Spinal cord (tissue), 10 donors: ENCODE results near the gene DNAJC24. TPM values are rescaled to one million over a fixed set of nuclear protein-coding genes. Genes with fewer than 3 reads are reported as not detected.
"Not testable (repeated sequence)": the region's sequence is repeated elsewhere in the genome, so short reads cannot be mapped to it uniquely, and the experiment has no call there.

Source experiments
- DNase-seq, 6 donors: peaks; one replicate each; pipeline versions ENCODE4 v3.0.0 to v3.0.0-alpha.2; 2013 to 2015; ENCODE audit warnings: low spot score in 6 of 6, low read depth in 4 of 6
- H3K27ac ChIP-seq: one replicate; pipeline ENCODE4 v1.5.1; 2013; ENCODE audit warnings: low read depth, low read length, control low read depth
- H3K27me3 ChIP-seq: one replicate; pipeline ENCODE4 v1.6.1; 2013; ENCODE audit warnings: low read length; ENCODE audit not compliant: control insufficient read depth, insufficient read depth
- H3K36me3 ChIP-seq: one replicate; pipeline ENCODE4 v1.6.1; 2013; ENCODE audit warnings: low read length; ENCODE audit not compliant: control insufficient read depth, insufficient read depth
- H3K4me1 ChIP-seq: one replicate; pipeline ENCODE4 v1.6.1; 2013; ENCODE audit warnings: low read length; ENCODE audit not compliant: control insufficient read depth, insufficient read depth
- H3K4me3 ChIP-seq: one replicate; pipeline ENCODE4 v1.5.1; 2013; ENCODE audit warnings: low read depth, low read length, control low read depth
- H3K9me3 ChIP-seq: one replicate; pipeline ENCODE4 v1.6.1; 2013; ENCODE audit warnings: low read length; ENCODE audit not compliant: control insufficient read depth, insufficient read depth
- WGBS: methylation state at CpG from one replicate; pipeline ENCODE4 v1.1.5; 2013; ENCODE audit warnings: missing lambda C conversion rate; ENCODE audit not compliant: insufficient coverage; 5-methylcytosine and 5-hydroxymethylcytosine counted together
- long read RNA-seq, 4 donors: transcript quantifications; one replicate each; lab custom pipeline, GENCODE V29; 2026
- polyA plus RNA-seq, 2 donors: library from polyadenylated mRNA; unstranded; fragments of 120-200 nt; gene quantifications; one replicate each; pipeline ENCODE4 v1.2.1, GENCODE V29; 2013; ENCODE audit not compliant: insufficient read length in 2 of 2
- total RNA-seq, 2 donors: library from RNA; depleted of rRNA in 1 of 2; stranded (reverse); fragments of 120-200 nt in 1 of 2; fragments of >200 nt in 1 of 2; gene quantifications; one replicate each; pipeline versions ENCODE4 v1.2.3 to v1.2.4, GENCODE V29; 2013 to 2014
- donor health status: healthy.

The DNAJC24 gene
- total RNA-seq: 10 to 100 TPM; 25.0 to 35.1 TPM
- polyA plus RNA-seq: 10 to 100 TPM; 26.0 to 31.6 TPM
- long read RNA-seq, donor 1, transcript DNAJC24-209 (3 exons, 2,745 nt): major isoform, 5 of 149 reads
- long read RNA-seq, donor 1, partial matches to known transcripts: 38 of 149 reads
- long read RNA-seq, donor 1, other reads (novel, unspliced or antisense): 103 of 149 reads
- long read RNA-seq, donor 2, partial matches to known transcripts: 0 of 5 reads
- long read RNA-seq, donor 2, other reads (novel, unspliced or antisense): 0 of 5 reads
- long read RNA-seq, donor 3, partial matches to known transcripts: 0 of 71 reads
- long read RNA-seq, donor 3, other reads (novel, unspliced or antisense): 68 of 71 reads
- long read RNA-seq, donor 4, partial matches to known transcripts: 126 of 349 reads
- long read RNA-seq, donor 4, other reads (novel, unspliced or antisense): 220 of 349 reads

- Histone ChIP-seq H3K4me1 (no peaks in the 10 kb centered on the region), H3K27ac (peak within 1 kb of the TSS; percentile 92), H3K27me3 (no peaks in the 10 kb centered on the region), H3K9me3 (no peaks in the 10 kb centered on the region), H3K36me3 (no peaks in the 10 kb centered on the region), H3K4me3 (peak within 1 kb of the TSS; percentile 86)
- peak; percentile 83 to 99 (median 94) for DNase-seq
- under 1% methylated on average over 44 of the region's 53 CpGs for WGBS
Measured at GRCh38 chr11:31369348-31370329, at the start of gene DNAJC24, which contains the start of gene DCDC1. Gene DNAJC24, plus strand, starts transcription at chr11:31369860. Its CDS starts 889 bp downstream, at chr11:31370749. Gene DCDC1, minus strand, starts transcription at chr11:31369739. Its CDS starts 41,459 bp downstream, at chr11:31328280.

- WGBS: 100% methylated on average over 8 of the region's 15 CpGs
- not testable (repeated sequence) for H3K4me1 ChIP-seq, H3K4me3 ChIP-seq, H3K9me3 ChIP-seq, H3K27me3 ChIP-seq, H3K36me3 ChIP-seq, H3K27ac ChIP-seq, DNase-seq
Measured at GRCh38 chr11:31321494-31321893, 48.2 kb upstream of the DNAJC24 start.

- DNase-seq: no peak
- Histone ChIP-seq H3K27ac (no peak overlapping the region), H3K9me3 (no peaks in the 10 kb centered on the region), H3K4me3 (no peak overlapping the region), H3K27me3 (no peaks in the 10 kb centered on the region), H3K36me3 (no peaks in the 10 kb centered on the region), H3K4me1 (no peaks in the 10 kb centered on the region)
- WGBS: no CpG with 5 or more reads among the region's 4 CpGs
Measured at GRCh38 chr11:31323145-31323544, 46.5 kb upstream of the DNAJC24 start.

GRCh38 chr11:31325160-31325559 lies 44.5 kb upstream of the DNAJC24 start:
- no peaks in the 10 kb centered on the region for H3K4me1 ChIP-seq
- H3K36me3 ChIP-seq: no peaks in the 10 kb centered on the region
- no peaks in the 10 kb centered on the region for H3K9me3 ChIP-seq
- no peak overlapping the region for H3K4me3 ChIP-seq
- H3K27ac ChIP-seq: no peak overlapping the region
- H3K27me3 ChIP-seq: no peaks in the 10 kb centered on the region
- no peak for DNase-seq

GRCh38 chr11:31326470-31327148 lies 43.1 kb upstream of the DNAJC24 start:
- Histone ChIP-seq H3K4me1 (no peaks in the 10 kb centered on the region), H3K36me3 (no peaks in the 10 kb centered on the region), H3K9me3 (no peaks in the 10 kb centered on the region), H3K27ac (no peak overlapping the region), H3K4me3 (no peak overlapping the region), H3K27me3 (no peaks in the 10 kb centered on the region)
- DNase-seq: no peak
- no CpG with 5 or more reads among the region's 2 CpGs for WGBS

- DNase-seq: no peak
- no peak overlapping the region for H3K27ac ChIP-seq
- H3K4me3 ChIP-seq: no peak overlapping the region
- no peaks in the 10 kb centered on the region for H3K36me3 ChIP-seq
- H3K27me3 ChIP-seq: no peaks in the 10 kb centered on the region
- WGBS: 96% methylated on average over 2 of the region's 3 CpGs
- no peaks in the 10 kb centered on the region for H3K9me3 ChIP-seq
- H3K4me1 ChIP-seq: no peaks in the 10 kb centered on the region
Measured at GRCh38 chr11:31327417-31327816, 42.2 kb upstream of the DNAJC24 start.

- no peak overlapping the region for H3K4me3 ChIP-seq
- no CpG with 5 or more reads among the region's 6 CpGs for WGBS
- H3K27me3 ChIP-seq: no peaks in the 10 kb centered on the region
- no peaks in the 10 kb centered on the region for H3K9me3 ChIP-seq
- DNase-seq: no peak
- no peak overlapping the region for H3K27ac ChIP-seq
- no peaks in the 10 kb centered on the region for H3K4me1 ChIP-seq
- no peaks in the 10 kb centered on the region for H3K36me3 ChIP-seq
Measured at GRCh38 chr11:31328697-31329096, 41.0 kb upstream of the DNAJC24 start.

GRCh38 chr11:31337806-31338205 lies 31.9 kb upstream of the DNAJC24 start:
- no peak for DNase-seq
- H3K4me3 ChIP-seq: no peak overlapping the region
- 100% methylated on average over 2 of the region's 2 CpGs for WGBS
- H3K4me1 ChIP-seq: no peaks in the 10 kb centered on the region
- H3K9me3 ChIP-seq: no peaks in the 10 kb centered on the region
- H3K27ac ChIP-seq: no peak overlapping the region
- H3K27me3 ChIP-seq: no peaks in the 10 kb centered on the region
- H3K36me3 ChIP-seq: no peaks in the 10 kb centered on the region

- Histone ChIP-seq H3K27ac (no peak overlapping the region), H3K36me3 (no peaks in the 10 kb centered on the region), H3K4me1 (no peaks in the 10 kb centered on the region), H3K27me3 (no peaks in the 10 kb centered on the region), H3K4me3 (no peak overlapping the region), H3K9me3 (no peaks in the 10 kb centered on the region)
- WGBS: 100% methylated on average over 3 of the region's 5 CpGs
- no peak for DNase-seq
Measured at GRCh38 chr11:31340903-31341572, 28.6 kb upstream of the DNAJC24 start.
